ENCODE data around the gene CNTNAP5.

The CNTNAP5 gene

GRCh38 chr2:124025171-124025580 is at the start of gene CNTNAP5:
Gene CNTNAP5, plus strand, starts transcription at chr2:124025287. Its CDS starts 364 bp downstream, at chr2:124025651.
- no peak for DNase-seq

DNA sequence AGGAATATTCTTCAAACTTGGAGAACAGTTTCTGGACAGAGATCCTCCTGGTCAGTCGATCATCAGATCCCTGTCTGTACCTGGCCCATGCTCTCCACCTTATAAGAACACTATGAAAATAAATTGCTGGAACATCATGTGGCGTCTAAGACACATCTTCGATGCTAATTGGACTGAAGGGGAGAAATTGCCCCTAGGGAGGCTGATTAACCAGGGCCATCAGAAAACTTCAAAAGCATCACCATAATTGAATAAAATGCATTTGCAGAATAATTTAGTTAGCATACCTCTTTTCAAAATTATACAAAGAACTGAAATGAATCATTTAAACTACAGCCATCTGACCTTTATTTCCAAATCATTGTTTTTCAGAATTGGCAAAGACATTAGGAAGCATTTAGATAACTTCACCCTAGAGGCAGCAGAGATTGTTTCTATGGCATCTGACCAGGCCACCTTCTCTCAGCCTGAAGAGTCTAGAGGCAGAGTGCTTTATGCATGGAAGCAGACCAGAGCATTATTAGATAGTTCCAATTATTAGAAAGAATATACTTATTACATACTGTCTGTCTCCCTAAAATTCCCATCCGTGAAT is 48.9 kb upstream of the CNTNAP5 start:
- no peak for DNase-seq

DNA sequence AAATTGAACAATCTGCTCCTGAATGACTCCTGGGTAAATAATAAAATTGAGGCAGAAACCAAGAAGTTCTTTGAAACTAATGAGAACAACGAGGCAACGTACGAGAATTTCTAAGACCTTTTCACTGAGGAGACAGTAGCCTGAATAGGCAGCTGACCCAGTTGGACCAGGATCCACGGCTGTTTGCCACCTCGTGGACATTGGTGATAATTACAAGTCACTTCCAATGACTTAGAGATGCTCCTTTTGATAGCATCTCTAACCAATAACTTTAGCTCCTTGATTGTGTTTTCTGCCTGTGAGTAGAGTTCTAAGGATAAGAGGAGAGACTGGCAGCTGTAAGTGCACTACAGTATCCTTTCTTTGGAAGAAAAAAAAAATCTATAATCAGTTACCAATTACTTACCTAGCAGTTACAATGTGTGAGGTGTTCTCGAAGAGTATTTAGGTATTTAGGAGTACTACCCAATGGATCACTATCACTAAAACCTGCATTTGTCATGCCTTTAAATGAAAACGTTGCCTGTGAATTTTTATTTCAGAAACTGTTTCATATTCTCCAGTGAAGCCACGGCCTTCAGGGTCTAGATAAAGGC is 31.3 kb upstream of the CNTNAP5 start:
- DNase-seq = peak; percentile 8

GRCh38 chr2:123999681-124000080 is 25.4 kb upstream of the CNTNAP5 start:
- no peak for DNase-seq

- no peak for DNase-seq
Measured at GRCh38 chr2:124001696-124002430, 23.2 kb upstream of the CNTNAP5 start.

DNA sequence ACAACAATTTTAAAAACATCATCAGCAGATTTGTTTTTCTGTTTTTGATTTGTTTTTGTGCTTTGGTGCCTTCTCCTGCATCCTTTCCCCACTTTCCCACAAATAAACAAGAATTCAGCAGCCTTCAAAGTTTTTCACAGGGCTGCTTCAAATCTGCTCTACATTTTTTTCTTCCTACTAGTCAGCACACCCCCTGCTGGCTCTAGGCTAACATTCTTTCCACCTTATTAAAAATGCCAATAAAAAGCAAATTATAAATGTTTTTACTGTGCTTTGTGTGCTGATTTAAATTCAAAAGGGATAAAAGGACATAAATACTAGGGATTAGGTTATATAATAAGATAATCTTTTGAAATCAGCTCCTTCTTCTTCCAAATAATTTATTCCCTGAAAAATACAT is 6.2 kb upstream of the CNTNAP5 start:
- no peak for DNase-seq

DNA sequence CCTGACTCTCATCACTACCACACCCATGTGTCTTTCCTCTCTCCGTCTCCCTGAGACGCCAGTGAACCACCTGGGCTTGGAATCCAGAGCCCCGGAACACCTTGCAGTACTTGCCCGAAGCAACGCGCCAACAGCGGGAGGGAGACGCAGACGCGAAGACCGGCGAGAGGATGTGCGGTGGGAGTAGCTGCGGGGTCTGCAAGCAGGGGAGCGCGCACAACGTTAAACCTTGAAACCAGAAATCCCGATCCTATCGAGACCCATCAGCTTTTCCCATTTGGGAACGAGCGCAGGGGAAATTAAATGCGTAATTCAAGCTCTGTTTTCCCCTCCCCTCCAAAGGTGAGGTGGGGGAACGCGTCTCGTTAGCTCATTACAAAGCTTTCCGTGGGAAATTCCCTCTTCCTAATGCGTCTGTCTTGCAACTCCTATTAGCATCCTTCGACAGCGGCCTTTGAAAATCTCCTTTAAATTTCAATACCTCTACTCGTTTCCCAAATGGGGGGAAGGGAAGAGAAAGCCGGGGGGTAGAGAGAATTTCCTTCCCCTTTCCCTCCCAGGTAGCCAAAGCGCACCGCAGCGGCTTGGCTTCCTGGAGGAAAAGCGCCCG is 421 bp upstream of the CNTNAP5 start:
- DNase-seq = no peak

- no peak for DNase-seq
Measured at GRCh38 chr2:124025891-124026434, 876 bp downstream of the CNTNAP5 start.

DNA sequence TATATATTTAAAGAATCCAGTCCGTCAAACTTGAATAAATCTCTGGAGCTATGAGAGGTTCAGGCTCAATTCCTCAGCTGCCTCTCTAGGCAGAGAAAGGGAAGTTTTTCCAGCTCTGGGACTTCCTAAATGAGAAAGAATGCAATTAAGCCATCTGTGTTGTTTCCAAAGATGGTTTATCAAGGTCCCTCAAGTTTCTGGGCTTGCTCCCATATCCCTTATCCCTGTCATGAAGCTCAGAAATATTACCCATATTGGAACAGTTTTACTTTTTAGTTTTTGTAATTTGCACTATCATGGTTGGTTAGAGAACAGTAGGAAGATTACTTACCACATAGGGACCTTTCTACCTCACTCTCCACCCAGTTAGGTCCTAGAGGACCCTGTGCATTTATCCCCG is 1.4 kb downstream of the CNTNAP5 start:
- no peak for DNase-seq

GRCh38 chr2:124027182-124027581 is 2.1 kb downstream of the CNTNAP5 start:
- no peak for DNase-seq

DNA sequence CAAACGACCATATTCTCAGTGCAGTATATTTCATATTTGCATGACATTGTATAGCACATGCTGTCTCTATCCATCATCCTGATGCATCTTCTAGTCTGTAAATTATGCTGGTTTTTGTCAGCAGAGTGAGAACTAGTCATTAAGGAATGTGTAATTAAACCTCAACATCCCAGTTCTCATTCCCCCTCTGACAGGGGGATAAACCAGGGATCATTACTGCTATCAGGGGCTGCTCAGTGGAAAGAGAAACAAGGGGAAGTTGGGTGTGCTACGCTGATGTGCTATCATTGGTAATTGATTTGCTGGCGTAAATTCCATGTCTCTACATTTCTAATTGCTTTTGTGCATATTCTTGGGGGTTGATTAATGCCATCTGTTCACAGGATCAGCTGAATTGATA is 7.7 kb downstream of the CNTNAP5 start:
- no peak for DNase-seq

GRCh38 chr2:124034265-124034664 is 9.2 kb downstream of the CNTNAP5 start:
- no peak for DNase-seq

DNA sequence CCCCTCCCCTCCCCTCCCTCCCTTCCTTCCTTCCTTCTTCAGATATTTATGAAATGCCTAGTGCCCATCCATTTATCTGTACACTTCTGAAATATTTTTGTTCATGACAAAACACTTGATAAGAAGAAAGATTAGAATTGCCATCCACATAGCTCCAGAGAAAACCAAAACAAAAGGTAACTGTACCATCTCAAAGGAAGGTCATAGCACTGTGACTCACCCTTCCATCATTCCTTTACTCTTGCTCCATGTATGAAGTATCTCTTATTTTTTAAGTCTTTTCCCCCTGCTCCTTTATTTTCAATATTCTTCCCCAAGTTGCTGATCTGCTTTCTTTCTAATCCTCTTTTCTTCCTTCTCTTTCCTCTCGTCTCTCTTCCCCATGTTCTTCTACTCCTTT is 9.9 kb downstream of the CNTNAP5 start:
- no peak for DNase-seq

GRCh38 chr2:124039032-124039431 is 13.9 kb downstream of the CNTNAP5 start:
- no peak for DNase-seq

DNA sequence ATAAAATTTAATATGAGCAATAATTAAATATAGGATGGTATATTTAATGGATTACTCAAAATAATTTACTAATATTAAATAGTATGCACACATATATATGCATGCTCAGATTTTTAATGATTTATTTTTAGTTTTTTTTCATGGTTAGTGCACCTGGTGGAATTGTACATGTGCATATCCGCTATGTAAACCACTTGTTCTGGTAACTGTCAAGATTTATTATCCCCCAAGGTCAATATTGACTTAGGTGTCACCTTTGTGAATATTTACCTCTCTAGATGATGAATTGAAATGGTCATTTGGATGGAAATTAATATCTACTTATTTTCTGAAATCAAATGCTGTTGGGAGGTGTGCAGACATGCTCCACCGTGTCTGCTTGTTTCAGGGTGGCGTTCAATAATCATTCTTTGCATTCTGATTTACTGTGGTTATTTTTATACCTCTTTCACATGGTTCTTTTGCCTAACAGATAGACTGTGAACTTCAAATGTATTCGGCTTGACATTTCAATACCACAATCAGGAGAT is 14.7 kb downstream of the CNTNAP5 start:
- no peak for DNase-seq

- no peak for DNase-seq
Measured at GRCh38 chr2:124045894-124046293, 20.8 kb downstream of the CNTNAP5 start.

DNA sequence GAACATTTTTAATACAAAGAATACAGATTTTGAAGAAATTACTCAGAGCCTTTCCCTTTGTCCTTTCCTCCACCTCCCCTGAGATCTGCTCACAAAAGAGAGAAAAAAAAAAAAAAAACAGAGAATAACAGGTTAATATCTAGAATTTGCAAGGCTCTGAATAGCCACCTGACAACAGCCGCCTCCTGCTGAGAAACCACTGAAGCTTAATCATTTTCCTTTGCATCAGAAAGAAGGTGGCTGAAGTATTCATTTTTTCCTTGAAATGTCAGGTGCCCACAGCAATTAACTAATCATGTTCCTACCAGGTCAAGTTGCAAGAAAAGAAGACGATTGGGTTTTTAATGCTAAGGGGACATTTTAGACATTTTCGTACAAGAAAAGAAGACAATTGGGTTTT is 21.2 kb downstream of the CNTNAP5 start:
- no peak for DNase-seq

DNA sequence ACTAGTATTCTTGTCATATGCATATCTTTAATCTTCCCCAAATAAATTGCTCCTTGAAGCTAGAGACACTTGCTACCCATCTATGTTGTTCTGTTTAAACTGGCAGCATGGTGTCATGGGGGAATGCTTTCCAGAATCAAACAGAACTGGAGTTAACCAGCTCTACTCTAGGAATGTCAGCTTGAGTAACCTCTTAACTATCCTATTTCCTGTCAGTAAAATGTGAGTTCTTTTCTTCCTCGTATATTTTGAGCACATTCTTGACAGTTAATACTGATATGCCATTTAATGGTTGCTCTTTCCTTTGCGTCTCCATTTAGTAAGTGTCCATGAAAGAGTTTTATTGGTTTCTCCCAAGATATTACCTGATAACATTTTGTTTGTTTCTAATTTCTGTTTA is 23.0 kb downstream of the CNTNAP5 start:
- no peak for DNase-seq

DNA sequence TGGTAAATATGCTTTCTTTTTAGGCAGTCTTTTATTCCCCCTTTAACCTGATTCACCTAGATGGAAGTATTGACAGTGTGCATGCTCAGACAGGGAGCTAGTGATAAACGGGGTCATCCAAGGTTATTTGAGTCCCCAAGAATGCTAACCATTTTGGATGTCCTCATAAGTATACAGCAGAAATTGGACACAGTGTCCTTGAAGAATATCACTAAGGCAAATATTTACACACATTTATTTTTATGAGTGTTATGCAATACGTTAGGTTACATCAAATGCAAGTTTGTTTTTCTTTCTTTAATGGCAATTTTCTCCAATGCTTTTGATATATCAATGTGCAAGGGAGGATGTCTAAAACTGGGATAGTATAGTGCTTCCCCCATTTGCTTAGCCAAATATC is 23.6 kb downstream of the CNTNAP5 start:
- no peak for DNase-seq

- no peak for DNase-seq
Measured at GRCh38 chr2:124049136-124049535, 24.0 kb downstream of the CNTNAP5 start.

DNA sequence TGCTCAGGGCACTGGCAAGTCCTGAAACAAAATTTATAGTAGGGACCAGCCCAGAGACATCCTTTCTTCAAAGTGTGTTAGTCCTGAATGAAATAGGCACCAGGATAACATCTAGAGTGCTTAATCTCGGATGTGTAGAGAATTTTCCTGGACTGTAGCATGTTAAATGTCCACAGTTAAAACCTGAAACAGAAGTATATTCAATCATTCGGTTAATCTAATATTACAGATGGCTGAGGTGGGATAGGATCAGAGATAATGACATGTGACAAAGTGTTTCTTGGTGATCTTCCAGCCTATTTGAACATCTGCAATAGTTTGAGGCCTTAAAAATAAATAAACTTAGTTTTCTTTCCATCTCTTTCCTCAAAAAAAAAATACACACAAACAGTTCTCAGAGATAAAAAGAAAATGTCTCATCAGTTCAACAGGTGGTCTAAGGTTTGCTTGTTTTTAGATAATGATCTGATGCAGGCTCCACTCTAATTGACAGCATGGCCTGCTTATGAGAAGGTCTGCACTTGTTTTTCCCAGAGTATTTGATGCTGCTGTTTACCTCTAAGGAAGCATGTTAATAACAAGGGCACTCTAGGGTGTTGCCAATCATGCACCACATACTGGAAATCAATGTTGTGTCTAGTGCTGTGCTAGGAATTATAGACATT is 25.9 kb downstream of the CNTNAP5 start:
- no peak for DNase-seq

GRCh38 chr2:124053796-124054195 is 28.7 kb downstream of the CNTNAP5 start:
- DNase-seq = no peak

DNA sequence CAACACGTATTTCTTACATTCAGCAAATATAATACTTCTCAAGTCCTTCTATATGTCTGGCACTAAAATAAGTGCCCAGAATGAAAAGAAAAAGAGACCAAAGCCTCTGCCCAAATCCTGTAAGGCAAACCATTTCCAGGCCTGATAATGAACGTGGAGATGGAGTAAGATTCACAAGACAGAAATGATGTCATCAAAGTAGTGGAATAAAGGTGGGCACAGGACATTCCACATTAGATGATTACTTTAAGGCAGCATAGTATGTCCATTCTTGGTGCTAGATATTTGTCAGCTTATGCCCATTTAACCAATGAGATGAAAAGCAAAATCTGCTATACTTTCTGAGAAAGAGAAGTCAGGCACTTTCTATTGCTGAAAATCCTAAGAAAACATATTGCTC is 38.5 kb downstream of the CNTNAP5 start:
- DNase-seq = no peak

Data from CD4-positive, alpha-beta T cell treated with Interleukin-10 for 1 hour (primary cell).